HT1080 (cell line): Measurements from ENCODE around the gene CRIP2. TPM values are rescaled to one million over a fixed set of nuclear protein-coding genes. Genes with fewer than 3 reads are reported as not detected.

Experiments used
- DNase-seq: peaks from one replicate; pipeline ENCODE4 v3.0.0-alpha.2; 2015; ENCODE audit warnings: low read depth
- total RNA-seq: library from RNA; depleted of rRNA; stranded (reverse); fragments of >200 nt; shearing (Covaris generic); gene quantifications from 2 replicates; pipeline ENCODE4 v1.2.3, GENCODE V29; 2014

The CRIP2 gene
- total RNA-seq, 1 experiment from 2014 or later = 127 TPM

- no peak for DNase-seq
Measured at GRCh38 chr14:105442834-105443233, 31.8 kb upstream of the CRIP2 start.

GRCh38 chr14:105444859-105445258 is 29.8 kb upstream of the CRIP2 start:
- DNase-seq = no peak

- no peak for DNase-seq
Measured at GRCh38 chr14:105445290-105445689, 29.3 kb upstream of the CRIP2 start.

GRCh38 chr14:105445901-105446845 is 28.4 kb upstream of the CRIP2 start:
- no peak for DNase-seq

GRCh38 chr14:105446971-105447370 is 27.6 kb upstream of the CRIP2 start:
- DNase-seq = no peak

- DNase-seq = no peak
Measured at GRCh38 chr14:105447651-105448640, 26.7 kb upstream of the CRIP2 start.

GRCh38 chr14:105448706-105449111 is 25.9 kb upstream of the CRIP2 start:
- DNase-seq = peak; percentile 37

GRCh38 chr14:105449276-105450122 is 25.1 kb upstream of the CRIP2 start:
- DNase-seq = no peak

GRCh38 chr14:105450123-105450505 is 24.5 kb upstream of the CRIP2 start:
- no peak for DNase-seq

GRCh38 chr14:105450864-105451720 is 23.5 kb upstream of the CRIP2 start:
- no peak for DNase-seq

- DNase-seq = no peak
Measured at GRCh38 chr14:105452963-105453362, 21.7 kb upstream of the CRIP2 start.

- DNase-seq = no peak
Measured at GRCh38 chr14:105453847-105454246, 20.8 kb upstream of the CRIP2 start.

GRCh38 chr14:105455086-105455640 is 19.5 kb upstream of the CRIP2 start:
- no peak for DNase-seq

- DNase-seq = no peak
Measured at GRCh38 chr14:105455766-105456660, 18.6 kb upstream of the CRIP2 start.

GRCh38 chr14:105456736-105457617 is 17.6 kb upstream of the CRIP2 start:
- no peak for DNase-seq

- no peak for DNase-seq
Measured at GRCh38 chr14:105458010-105458409, 16.6 kb upstream of the CRIP2 start.

GRCh38 chr14:105458571-105458970 is 16.1 kb upstream of the CRIP2 start:
- no peak for DNase-seq

- no peak for DNase-seq
Measured at GRCh38 chr14:105460116-105460515, 14.5 kb upstream of the CRIP2 start.
